Glutamatergic neuron (in vitro differentiated cells): Measurements from ENCODE around the gene DCT. TPM values are rescaled to one million over a fixed set of nuclear protein-coding genes. Genes with fewer than 3 reads are reported as not detected.
A peak's percentile ranks its signal among the peaks of the same experiment; 100 is the strongest.

Source experiments
- DNase-seq: peaks from one replicate; pipeline ENCODE4 v3.0.0; 2022
- H3K27ac Mint-ChIP-seq: one replicate; pipeline ENCODE4 v1.8.0; 2020; ENCODE audit warnings: mild to moderate bottlenecking, mixed read lengths, inconsistent platforms; ENCODE audit not compliant: unreplicated experiment
- H3K27me3 Mint-ChIP-seq: one replicate; pipeline ENCODE4 v1.8.0; 2020; ENCODE audit warnings: mild to moderate bottlenecking, moderate library complexity, mixed read lengths, inconsistent platforms; ENCODE audit not compliant: unreplicated experiment
- H3K36me3 Mint-ChIP-seq: one replicate; pipeline ENCODE4 v1.8.0; 2020; ENCODE audit warnings: mild to moderate bottlenecking, mixed read lengths, inconsistent platforms; ENCODE audit not compliant: unreplicated experiment
- H3K4me1 Mint-ChIP-seq: one replicate; pipeline ENCODE4 v1.8.0; 2020; ENCODE audit warnings: mild to moderate bottlenecking, low read depth, mixed read lengths, inconsistent platforms; ENCODE audit not compliant: unreplicated experiment
- H3K4me3 Mint-ChIP-seq: one replicate; pipeline ENCODE4 v1.8.0; 2020; ENCODE audit warnings: mild to moderate bottlenecking, mixed read lengths, inconsistent platforms; ENCODE audit not compliant: unreplicated experiment
- H3K9me3 Mint-ChIP-seq: one replicate; pipeline ENCODE4 v1.8.0; 2020; ENCODE audit warnings: mild to moderate bottlenecking, moderate library complexity, mixed read lengths, inconsistent platforms; ENCODE audit not compliant: unreplicated experiment
- CTCF ChIP-seq: fragments of 200-600 bp; sonication (generic); IDR thresholded peaks from one replicate; pipeline ENCODE4 v1.5.0; 2021; ENCODE audit not compliant: partially characterized antibody, unreplicated experiment
- total RNA-seq: library from RNA; stranded (reverse); fragmentation: NEBNext Ultra II Directional; extraction: Animal tissue kit (Norgen Biotek cat#: 25700); gene quantifications from one replicate; pipeline ENCODE4 v1.2.1, GENCODE V29; 2021; ENCODE audit not compliant: unreplicated experiment

DCT gene
- total RNA-seq, 1 donor from 2014 or later = 0.07 TPM

- no peak for DNase-seq
- no peaks in the 10 kb centered on the region for H3K4me1 Mint-ChIP-seq
- peaks cover 3% of the 10 kb centered on the region for H3K9me3 Mint-ChIP-seq
- TF ChIP-seq CTCF = no peak
- no peak overlapping the region for H3K4me3 Mint-ChIP-seq
- H3K36me3 Mint-ChIP-seq = no peaks in the 10 kb centered on the region
- no peak overlapping the region for H3K27ac Mint-ChIP-seq
- no peaks in the 10 kb centered on the region for H3K27me3 Mint-ChIP-seq
These were observed 34.7 kb downstream of the DCT start for GRCh38 chr13:94444826-94445225.

DNA sequence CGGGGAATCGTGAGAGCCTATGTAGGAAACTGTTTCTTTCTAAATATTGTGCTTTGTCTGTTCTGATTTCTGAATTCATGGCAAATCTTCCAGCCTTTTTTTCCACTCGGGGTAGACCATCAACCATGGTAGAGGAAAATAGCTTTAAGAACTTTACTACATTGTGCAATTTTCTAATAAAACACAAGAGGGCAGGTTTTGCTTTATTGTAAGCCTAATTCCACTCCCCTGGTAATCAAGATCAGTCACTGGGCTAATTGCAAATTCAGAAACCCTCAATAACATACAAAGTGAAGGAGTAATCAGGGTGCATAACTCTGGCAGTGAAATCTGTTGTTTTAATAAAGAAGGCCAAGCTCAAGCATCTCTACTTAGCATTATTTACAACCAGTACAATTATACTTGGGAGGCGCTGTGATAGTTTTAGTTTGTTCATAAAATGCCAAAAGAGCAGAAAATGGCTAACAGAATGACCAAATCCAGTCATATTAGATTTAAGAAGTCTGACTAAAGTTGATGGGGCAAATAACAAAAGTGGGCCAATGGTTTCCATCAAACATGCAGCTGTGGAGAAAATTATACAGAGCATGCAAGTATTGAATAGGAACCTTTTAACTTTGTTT is 43.8 kb downstream of the DCT start:
- peak; percentile 76 for TF ChIP-seq CTCF
- DNase-seq = no peak

DNA sequence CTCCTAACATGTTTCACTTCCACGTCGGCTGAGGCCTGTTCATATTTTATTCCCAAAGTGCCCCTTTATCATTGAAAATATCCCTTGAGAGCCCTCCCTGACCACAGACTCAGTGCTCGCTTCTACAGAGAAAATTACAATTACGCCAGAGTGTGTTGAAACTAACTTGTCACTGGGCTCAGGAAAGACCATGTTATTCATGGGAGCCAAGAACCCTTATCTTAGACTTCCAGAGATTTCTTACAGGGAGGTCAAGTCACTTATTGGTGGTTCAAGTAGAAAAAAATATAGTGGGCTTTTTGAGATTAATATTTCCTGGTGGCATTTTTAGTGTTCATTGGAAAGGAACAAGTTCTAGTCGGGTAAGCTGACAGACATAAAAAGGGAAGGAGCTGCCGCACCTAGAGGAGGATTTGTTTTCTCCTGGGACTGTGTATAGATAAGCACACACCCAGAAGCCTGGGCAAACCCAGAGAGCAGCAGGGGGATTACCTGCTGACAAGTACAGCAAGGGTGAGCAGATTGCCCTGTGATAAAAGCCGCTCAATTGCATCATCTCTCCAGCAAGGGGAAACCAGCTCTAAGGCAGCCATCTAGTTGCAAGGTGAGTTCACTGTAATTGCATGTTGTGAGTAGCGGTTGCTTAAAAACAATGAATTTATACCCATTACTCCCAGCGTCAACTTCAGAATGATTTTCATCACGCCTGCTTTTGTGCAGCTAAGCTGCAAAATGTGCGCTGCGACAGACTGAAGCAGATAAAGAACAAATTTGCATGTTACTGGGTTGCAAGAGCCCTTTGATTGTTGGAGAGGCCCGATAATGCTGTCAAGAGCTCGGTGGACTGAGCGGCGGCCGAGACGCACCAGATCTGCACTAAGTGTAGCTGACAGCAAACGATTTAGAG is 46.2 kb downstream of the DCT start:
- no peak for TF ChIP-seq CTCF
- Mint-ChIP-seq H3K4me1 (peaks cover 14% of the 10 kb centered on the region), H3K9me3 (no peaks in the 10 kb centered on the region), H3K27me3 (peaks cover 1% of the 10 kb centered on the region), H3K36me3 (no peaks in the 10 kb centered on the region), H3K4me3 (peak overlapping the region; percentile 37), H3K27ac (peak overlapping the region; percentile 88)
- DNase-seq = no peak

More for the DNA sequence above, 43.8 kb downstream of the DCT start:
- Mint-ChIP-seq H3K36me3 (no peaks in the 10 kb centered on the region), H3K27me3 (no peaks in the 10 kb centered on the region), H3K4me3 (no peak overlapping the region), H3K4me1 (peaks cover 14% of the 10 kb centered on the region), H3K9me3 (no peaks in the 10 kb centered on the region), H3K27ac (no peak overlapping the region)

DNA sequence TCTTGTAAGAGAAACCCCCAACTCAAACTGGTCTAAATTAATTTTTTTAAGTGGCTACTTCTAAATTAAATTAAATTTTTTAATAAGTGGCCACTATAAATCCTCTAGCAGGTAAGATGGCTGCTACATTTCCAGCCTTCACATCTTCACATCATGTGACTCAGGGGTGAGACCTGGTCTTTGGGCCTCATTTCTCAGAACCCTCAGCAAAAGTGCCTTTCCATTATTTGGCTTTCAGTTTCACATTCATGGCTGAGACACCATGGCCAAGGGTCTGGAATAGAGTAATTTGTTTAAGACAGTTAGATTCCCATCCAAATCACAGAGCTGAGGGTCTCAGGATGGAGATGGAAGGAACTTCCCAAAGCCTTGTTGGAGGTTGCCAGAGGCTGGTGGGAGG is 47.5 kb downstream of the DCT start:
- H3K36me3 Mint-ChIP-seq = no peaks in the 10 kb centered on the region
- no peak overlapping the region for H3K27ac Mint-ChIP-seq
- peaks cover 14% of the 10 kb centered on the region for H3K4me1 Mint-ChIP-seq
- no peaks in the 10 kb centered on the region for H3K9me3 Mint-ChIP-seq
- H3K27me3 Mint-ChIP-seq = peaks cover 1% of the 10 kb centered on the region
- no peak overlapping the region for H3K4me3 Mint-ChIP-seq
- TF ChIP-seq CTCF = no peak
- DNase-seq = no peak

DNA sequence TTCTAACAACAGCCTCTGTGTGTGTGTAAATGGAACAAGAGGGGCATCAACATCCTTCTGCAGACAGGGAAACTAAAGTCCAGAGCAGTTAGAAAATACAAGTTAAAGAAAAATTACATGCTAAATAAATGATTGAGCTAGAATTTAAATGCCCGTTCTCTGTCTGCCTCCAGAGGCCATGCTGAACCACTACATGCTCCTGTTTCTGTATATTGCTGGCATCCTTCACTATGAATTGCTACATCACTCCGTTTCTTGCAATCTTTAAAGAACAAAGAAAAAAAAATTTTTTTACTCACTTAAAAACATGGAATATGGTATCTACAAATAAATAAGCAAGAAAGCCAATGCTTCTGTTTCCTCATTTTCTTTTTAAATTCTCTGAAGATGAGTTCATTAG is 47.9 kb downstream of the DCT start:
- no peak for DNase-seq
- no peak for TF ChIP-seq CTCF
- H3K4me1 Mint-ChIP-seq = peaks cover 14% of the 10 kb centered on the region
- no peak overlapping the region for H3K4me3 Mint-ChIP-seq
- no peaks in the 10 kb centered on the region for H3K36me3 Mint-ChIP-seq
- no peak overlapping the region for H3K27ac Mint-ChIP-seq
- H3K27me3 Mint-ChIP-seq = peaks cover 1% of the 10 kb centered on the region
- H3K9me3 Mint-ChIP-seq = no peaks in the 10 kb centered on the region
